ENCODE results near the gene UGT1A5. TPM values are rescaled to one million over a fixed set of nuclear protein-coding genes. Genes with fewer than 3 reads are reported as not detected.

Gene UGT1A5
- total and polyA plus RNA-seq, 2 donors from 2014 or later (not counting 2 experiments from before 2014, with no cell fraction given): 0.53 TPM; not detected in 1

Other genes starting within 250 kb of the UGT1A5 start
- 35.8 and 46.1 TPM in 2 replicates for gene USP40, start 146.1 kb upstream of the UGT1A5 start, total RNA-seq
- gene USP40, start 146.1 kb upstream of the UGT1A5 start, polyA plus RNA-seq: 25.0 and 25.7 TPM in 2 replicates
- not detected in 2 replicates for gene UGT1A8, start 95.3 kb upstream of the UGT1A5 start, total RNA-seq
- not detected in 2 replicates for gene UGT1A8, start 95.3 kb upstream of the UGT1A5 start, polyA plus RNA-seq
- gene UGT1A10, start 76.5 kb upstream of the UGT1A5 start, total RNA-seq: not detected in 2 replicates
- 0.13 and 0.35 TPM in 2 replicates for gene UGT1A10, start 76.5 kb upstream of the UGT1A5 start, polyA plus RNA-seq
- gene UGT1A9, start 41.0 kb upstream of the UGT1A5 start, total RNA-seq: not detected in 2 replicates
- gene UGT1A9, start 41.0 kb upstream of the UGT1A5 start, polyA plus RNA-seq: not detected in 2 replicates
- gene UGT1A7, start 31.0 kb upstream of the UGT1A5 start, total RNA-seq: 0.20 and 0.21 TPM in 2 replicates
- 0.10 and 1.2 TPM in 2 replicates for gene UGT1A7, start 31.0 kb upstream of the UGT1A5 start, polyA plus RNA-seq
- gene UGT1A6, start 20.0 kb upstream of the UGT1A5 start, total RNA-seq: 14.0 and 15.8 TPM in 2 replicates
- 7.4 and 9.4 TPM in 2 replicates for gene UGT1A6, start 20.0 kb upstream of the UGT1A5 start, polyA plus RNA-seq
- 0.14 and 0.34 TPM in 2 replicates for gene UGT1A4, start 5.8 kb downstream of the UGT1A5 start, total RNA-seq
- 0.06 and 0.07 TPM in 2 replicates for gene UGT1A4, start 5.8 kb downstream of the UGT1A5 start, polyA plus RNA-seq
- gene UGT1A3, start 16.1 kb downstream of the UGT1A5 start, total RNA-seq: 0.14 and 0.88 TPM in 2 replicates
- gene UGT1A3, start 16.1 kb downstream of the UGT1A5 start, polyA plus RNA-seq: 0.40 and 0.58 TPM in 2 replicates
- gene UGT1A1, start 47.4 kb downstream of the UGT1A5 start, total RNA-seq: 0.14 and 0.31 TPM in 2 replicates
- gene UGT1A1, start 47.4 kb downstream of the UGT1A5 start, polyA plus RNA-seq: 0.02 and 0.04 TPM in 2 replicates
- 0.11 and 0.31 TPM in 2 replicates for gene MROH2A, start 65.4 kb downstream of the UGT1A5 start, total RNA-seq
- 0.11 and 0.49 TPM in 2 replicates for gene MROH2A, start 65.4 kb downstream of the UGT1A5 start, polyA plus RNA-seq
- gene HJURP, start 141.6 kb downstream of the UGT1A5 start, total RNA-seq: 40.1 and 45.8 TPM in 2 replicates
- 22.2 and 27.5 TPM in 2 replicates for gene HJURP, start 141.6 kb downstream of the UGT1A5 start, polyA plus RNA-seq
- 0.20 TPM in 1 of 2 replicates, not detected in the other for gene TRPM8, start 204.5 kb downstream of the UGT1A5 start, total RNA-seq
- 0.06 and 0.19 TPM in 2 replicates for gene TRPM8, start 204.5 kb downstream of the UGT1A5 start, polyA plus RNA-seq

All from foreskin keratinocyte (primary cell).